ENCODE results near the gene NTM.

- TF ChIP-seq, protein P1, sequence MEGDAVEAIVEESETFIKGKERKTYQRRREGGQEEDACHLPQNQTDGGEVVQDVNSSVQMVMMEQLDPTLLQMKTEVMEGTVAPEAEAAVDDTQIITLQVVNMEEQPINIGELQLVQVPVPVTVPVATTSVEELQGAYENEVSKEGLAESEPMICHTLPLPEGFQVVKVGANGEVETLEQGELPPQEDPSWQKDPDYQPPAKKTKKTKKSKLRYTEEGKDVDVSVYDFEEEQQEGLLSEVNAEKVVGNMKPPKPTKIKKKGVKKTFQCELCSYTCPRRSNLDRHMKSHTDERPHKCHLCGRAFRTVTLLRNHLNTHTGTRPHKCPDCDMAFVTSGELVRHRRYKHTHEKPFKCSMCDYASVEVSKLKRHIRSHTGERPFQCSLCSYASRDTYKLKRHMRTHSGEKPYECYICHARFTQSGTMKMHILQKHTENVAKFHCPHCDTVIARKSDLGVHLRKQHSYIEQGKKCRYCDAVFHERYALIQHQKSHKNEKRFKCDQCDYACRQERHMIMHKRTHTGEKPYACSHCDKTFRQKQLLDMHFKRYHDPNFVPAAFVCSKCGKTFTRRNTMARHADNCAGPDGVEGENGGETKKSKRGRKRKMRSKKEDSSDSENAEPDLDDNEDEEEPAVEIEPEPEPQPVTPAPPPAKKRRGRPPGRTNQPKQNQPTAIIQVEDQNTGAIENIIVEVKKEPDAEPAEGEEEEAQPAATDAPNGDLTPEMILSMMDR (IDR thresholded peaks at IDR 0.05; ENCODE audit: low read length), result no peak
- TF ChIP-seq EZH2 (IDR thresholded peaks at IDR 0.05; ENCODE audit: borderline replicate concordance, low read length), result no peak
Measured at GRCh38 chr11:131999084-131999483, 628.7 kb downstream of the NTM start.

All from OCI-LY1 (cell line).